Vagina (tissue), 2 donors: ENCODE measurements around the gene PFKFB4. TPM values are rescaled to one million over a fixed set of nuclear protein-coding genes. Genes with fewer than 3 reads are reported as not detected.

Source experiments
- DNase-seq, 2 donors: peaks; one replicate each; pipeline ENCODE4 v3.0.0-alpha.2; 2017; ENCODE audit errors: extremely low spot score in 2 of 2
- H3K27ac ChIP-seq: fragments of 200-600 bp; sonication (generic); one replicate; pipeline ENCODE4 v1.5.1; 2019
- H3K27me3 ChIP-seq: fragments of 200-600 bp; sonication (generic); one replicate; pipeline ENCODE4 v1.5.1; 2019
- H3K36me3 ChIP-seq, 2 donors: fragments of 200-600 bp; sonication (generic); one replicate each; pipeline ENCODE4 v1.5.1; 2017 to 2019
- H3K4me1 ChIP-seq: fragments of 200-600 bp; sonication (generic); one replicate; pipeline ENCODE4 v1.5.1; 2019
- H3K4me3 ChIP-seq, 2 donors: fragments of 200-600 bp; sonication (generic); 1 replicate in 1 of 2; 2 replicates in 1 of 2; pipeline ENCODE4 v1.5.1; 2016 to 2019
- H3K9me3 ChIP-seq: fragments of 200-600 bp; sonication (generic); one replicate; pipeline ENCODE4 v1.5.1; 2019
- CTCF ChIP-seq, 3 experiments: fragments of 450-650 bp in 2 of 3; fragments of 200-600 bp in 1 of 3; sonication (generic) in 1 of 3; IDR thresholded peaks; one replicate each; pipeline ENCODE4 v1.5.1; 2017 to 2019; ENCODE audit warnings: antibody characterized with exemption in 3 of 3, mild to moderate bottlenecking in 2 of 3, moderate library complexity in 2 of 3
- POLR2A ChIP-seq, 2 donors: fragments of 450-650 bp; IDR thresholded peaks; one replicate each; pipeline ENCODE4 v1.6.1; 2017; ENCODE audit warnings: antibody characterized with exemption in 2 of 2, mild to moderate bottlenecking in 2 of 2, moderate library complexity in 2 of 2
- POLR2AphosphoS5 ChIP-seq, 2 donors: sonication (generic); formaldehyde crosslinking; IDR thresholded peaks; one replicate each; pipeline ENCODE4 v1.9.0; 2017; ENCODE audit warnings: antibody characterized with exemption in 2 of 2, mild to moderate bottlenecking in 2 of 2, low read depth in 1 of 2; ENCODE audit not compliant: insufficient read depth in 1 of 2
- intact Hi-C: fragments of 100-400 bp; cut with DNase I; formaldehyde crosslinking; loops from one replicate; pipeline ENCODE4 v1.15.1; 2023
- total RNA-seq: library from RNA; depleted of rRNA; stranded (reverse); fragments of >200 nt; gene quantifications from one replicate; pipeline ENCODE4 v1.2.3, GENCODE V29; 2016

The PFKFB4 gene
- total RNA-seq, 1 donor from 2014 or later = 7.4 TPM

GRCh38 chr3:48591886-48592518 lies 35.4 kb upstream of the PFKFB4 start:
- Histone ChIP-seq H3K9me3 (no peaks in the 10 kb centered on the region), H3K4me1 (peaks cover 42% of the 10 kb centered on the region), H3K27me3 (no peaks in the 10 kb centered on the region), H3K27ac (no peak overlapping the region), H3K4me3 (no peak overlapping the region), H3K36me3 (peaks cover 0 to 15% of the 10 kb centered on the region in 2 donors)
- DNase-seq = no peak
- TF ChIP-seq POLR2A (IDR thresholded peaks at IDR 0.05) (no peak), CTCF (IDR thresholded peaks at IDR 0.05) (no peak), POLR2AphosphoS5 (IDR thresholded peaks at IDR 0.05; ENCODE audit: insufficient read depth in 1 of 2, low read depth in 1 of 2) (no peak)
- intact Hi-C loops = no loop called here

DNA sequence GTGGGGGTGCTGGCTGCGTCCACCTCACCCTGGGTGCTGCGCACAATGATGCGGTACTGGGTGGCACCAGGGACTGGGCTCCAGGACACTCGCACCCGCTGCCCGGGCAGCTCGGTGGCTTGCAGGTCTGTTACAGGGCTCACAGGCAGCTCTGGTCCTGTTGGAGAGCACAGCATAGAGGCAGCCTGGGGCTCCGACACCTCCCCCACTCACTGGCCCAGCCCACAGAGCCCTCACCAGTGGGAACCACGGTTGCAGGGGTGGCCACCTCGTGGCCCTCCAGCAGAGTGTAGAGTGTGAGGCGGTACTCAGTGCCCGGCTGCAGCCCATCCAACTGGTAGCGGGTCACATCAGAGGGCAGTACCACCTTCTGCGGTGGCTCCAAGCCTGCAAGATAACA lies 34.8 kb upstream of the PFKFB4 start:
- no peak overlapping the region for H3K27ac ChIP-seq
- no peak for DNase-seq
- no peak overlapping the region for H3K4me3 ChIP-seq
- TF ChIP-seq POLR2A (IDR thresholded peaks at IDR 0.05) (no peak), POLR2AphosphoS5 (IDR thresholded peaks at IDR 0.05; ENCODE audit: insufficient read depth in 1 of 2, low read depth in 1 of 2) (no peak), CTCF (IDR thresholded peaks at IDR 0.05) (no peak)
- H3K27me3 ChIP-seq = no peaks in the 10 kb centered on the region
- H3K4me1 ChIP-seq = peaks cover 36% of the 10 kb centered on the region
- peaks cover 0 to 20% of the 10 kb centered on the region in 2 donors for H3K36me3 ChIP-seq
- intact Hi-C loops = no loop called here
- no peaks in the 10 kb centered on the region for H3K9me3 ChIP-seq

- H3K9me3 ChIP-seq = no peaks in the 10 kb centered on the region
- no peak for TF ChIP-seq POLR2A (IDR thresholded peaks at IDR 0.05)
- TF ChIP-seq CTCF (IDR thresholded peaks at IDR 0.05) = no peak
- no peak for TF ChIP-seq POLR2AphosphoS5 (IDR thresholded peaks at IDR 0.05; ENCODE audit: insufficient read depth in 1 of 2, low read depth in 1 of 2)
- H3K27ac ChIP-seq = no peak overlapping the region
- intact Hi-C loops = no loop called here
- no peak overlapping the region for H3K4me3 ChIP-seq
- H3K27me3 ChIP-seq = no peaks in the 10 kb centered on the region
- H3K36me3 ChIP-seq = peaks cover 0 to 34% of the 10 kb centered on the region in 2 donors
- H3K4me1 ChIP-seq = peaks cover 5% of the 10 kb centered on the region
- no peak for DNase-seq
Observed at GRCh38 chr3:48588230-48588629, 31.6 kb upstream of the PFKFB4 start.

- intact Hi-C loops = no loop called here
Observed at GRCh38 chr3:48587686-48588085, 31.1 kb upstream of the PFKFB4 start.

More at GRCh38 chr3:48587686-48588085, 31.1 kb upstream of the PFKFB4 start:
- Histone ChIP-seq H3K9me3 (no peaks in the 10 kb centered on the region), H3K27ac (no peak overlapping the region), H3K4me1 (peaks cover 3% of the 10 kb centered on the region), H3K36me3 (peaks cover 0 to 37% of the 10 kb centered on the region in 2 donors), H3K4me3 (no peak overlapping the region), H3K27me3 (no peaks in the 10 kb centered on the region)
- no peak for TF ChIP-seq CTCF (IDR thresholded peaks at IDR 0.05)
- no peak for TF ChIP-seq POLR2A (IDR thresholded peaks at IDR 0.05)
- TF ChIP-seq POLR2AphosphoS5 (IDR thresholded peaks at IDR 0.05; ENCODE audit: insufficient read depth in 1 of 2, low read depth in 1 of 2) = no peak
- DNase-seq = no peak
